ENCODE measurements around the gene ETFB.

DNA sequence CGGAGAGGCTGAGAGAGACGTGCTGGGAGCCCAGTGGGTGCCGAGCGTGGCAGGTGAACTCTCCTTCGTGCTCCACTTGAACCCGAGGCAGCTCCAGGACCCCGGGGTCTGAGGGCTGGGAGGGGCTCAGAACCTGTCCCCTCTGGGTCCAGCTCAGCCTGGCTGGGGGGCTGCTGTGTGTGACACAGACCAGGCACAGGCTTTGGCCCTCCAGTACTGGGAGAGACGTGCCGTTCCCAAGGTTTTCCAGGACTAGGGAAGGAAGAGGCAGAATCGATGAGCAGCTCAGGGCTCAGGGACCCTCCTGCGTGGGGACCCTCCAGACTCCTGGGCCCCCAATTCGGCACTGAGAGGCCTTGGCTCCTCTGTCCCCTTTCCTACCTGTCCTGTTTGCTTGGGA, 49.0 kb upstream of the ETFB start:
- TF ChIP-seq, protein P1, sequence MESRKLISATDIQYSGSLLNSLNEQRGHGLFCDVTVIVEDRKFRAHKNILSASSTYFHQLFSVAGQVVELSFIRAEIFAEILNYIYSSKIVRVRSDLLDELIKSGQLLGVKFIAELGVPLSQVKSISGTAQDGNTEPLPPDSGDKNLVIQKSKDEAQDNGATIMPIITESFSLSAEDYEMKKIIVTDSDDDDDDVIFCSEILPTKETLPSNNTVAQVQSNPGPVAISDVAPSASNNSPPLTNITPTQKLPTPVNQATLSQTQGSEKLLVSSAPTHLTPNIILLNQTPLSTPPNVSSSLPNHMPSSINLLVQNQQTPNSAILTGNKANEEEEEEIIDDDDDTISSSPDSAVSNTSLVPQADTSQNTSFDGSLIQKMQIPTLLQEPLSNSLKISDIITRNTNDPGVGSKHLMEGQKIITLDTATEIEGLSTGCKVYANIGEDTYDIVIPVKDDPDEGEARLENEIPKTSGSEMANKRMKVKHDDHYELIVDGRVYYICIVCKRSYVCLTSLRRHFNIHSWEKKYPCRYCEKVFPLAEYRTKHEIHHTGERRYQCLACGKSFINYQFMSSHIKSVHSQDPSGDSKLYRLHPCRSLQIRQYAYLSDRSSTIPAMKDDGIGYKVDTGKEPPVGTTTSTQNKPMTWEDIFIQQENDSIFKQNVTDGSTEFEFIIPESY (IDR thresholded peaks at IDR 0.05; ENCODE audit: borderline replicate concordance, low read depth) = no peak
- TF ChIP-seq, protein P2, sequence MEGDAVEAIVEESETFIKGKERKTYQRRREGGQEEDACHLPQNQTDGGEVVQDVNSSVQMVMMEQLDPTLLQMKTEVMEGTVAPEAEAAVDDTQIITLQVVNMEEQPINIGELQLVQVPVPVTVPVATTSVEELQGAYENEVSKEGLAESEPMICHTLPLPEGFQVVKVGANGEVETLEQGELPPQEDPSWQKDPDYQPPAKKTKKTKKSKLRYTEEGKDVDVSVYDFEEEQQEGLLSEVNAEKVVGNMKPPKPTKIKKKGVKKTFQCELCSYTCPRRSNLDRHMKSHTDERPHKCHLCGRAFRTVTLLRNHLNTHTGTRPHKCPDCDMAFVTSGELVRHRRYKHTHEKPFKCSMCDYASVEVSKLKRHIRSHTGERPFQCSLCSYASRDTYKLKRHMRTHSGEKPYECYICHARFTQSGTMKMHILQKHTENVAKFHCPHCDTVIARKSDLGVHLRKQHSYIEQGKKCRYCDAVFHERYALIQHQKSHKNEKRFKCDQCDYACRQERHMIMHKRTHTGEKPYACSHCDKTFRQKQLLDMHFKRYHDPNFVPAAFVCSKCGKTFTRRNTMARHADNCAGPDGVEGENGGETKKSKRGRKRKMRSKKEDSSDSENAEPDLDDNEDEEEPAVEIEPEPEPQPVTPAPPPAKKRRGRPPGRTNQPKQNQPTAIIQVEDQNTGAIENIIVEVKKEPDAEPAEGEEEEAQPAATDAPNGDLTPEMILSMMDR (IDR thresholded peaks at IDR 0.05) = no peak
- TF ChIP-seq NFIC (IDR thresholded peaks at IDR 0.05; ENCODE audit: borderline replicate concordance) = no peak
- TF ChIP-seq RAD21 (IDR thresholded peaks at IDR 0.05; ENCODE audit: low read length) = no peak
- TF ChIP-seq, protein P3, sequence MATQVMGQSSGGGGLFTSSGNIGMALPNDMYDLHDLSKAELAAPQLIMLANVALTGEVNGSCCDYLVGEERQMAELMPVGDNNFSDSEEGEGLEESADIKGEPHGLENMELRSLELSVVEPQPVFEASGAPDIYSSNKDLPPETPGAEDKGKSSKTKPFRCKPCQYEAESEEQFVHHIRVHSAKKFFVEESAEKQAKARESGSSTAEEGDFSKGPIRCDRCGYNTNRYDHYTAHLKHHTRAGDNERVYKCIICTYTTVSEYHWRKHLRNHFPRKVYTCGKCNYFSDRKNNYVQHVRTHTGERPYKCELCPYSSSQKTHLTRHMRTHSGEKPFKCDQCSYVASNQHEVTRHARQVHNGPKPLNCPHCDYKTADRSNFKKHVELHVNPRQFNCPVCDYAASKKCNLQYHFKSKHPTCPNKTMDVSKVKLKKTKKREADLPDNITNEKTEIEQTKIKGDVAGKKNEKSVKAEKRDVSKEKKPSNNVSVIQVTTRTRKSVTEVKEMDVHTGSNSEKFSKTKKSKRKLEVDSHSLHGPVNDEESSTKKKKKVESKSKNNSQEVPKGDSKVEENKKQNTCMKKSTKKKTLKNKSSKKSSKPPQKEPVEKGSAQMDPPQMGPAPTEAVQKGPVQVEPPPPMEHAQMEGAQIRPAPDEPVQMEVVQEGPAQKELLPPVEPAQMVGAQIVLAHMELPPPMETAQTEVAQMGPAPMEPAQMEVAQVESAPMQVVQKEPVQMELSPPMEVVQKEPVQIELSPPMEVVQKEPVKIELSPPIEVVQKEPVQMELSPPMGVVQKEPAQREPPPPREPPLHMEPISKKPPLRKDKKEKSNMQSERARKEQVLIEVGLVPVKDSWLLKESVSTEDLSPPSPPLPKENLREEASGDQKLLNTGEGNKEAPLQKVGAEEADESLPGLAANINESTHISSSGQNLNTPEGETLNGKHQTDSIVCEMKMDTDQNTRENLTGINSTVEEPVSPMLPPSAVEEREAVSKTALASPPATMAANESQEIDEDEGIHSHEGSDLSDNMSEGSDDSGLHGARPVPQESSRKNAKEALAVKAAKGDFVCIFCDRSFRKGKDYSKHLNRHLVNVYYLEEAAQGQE (IDR thresholded peaks at IDR 0.05; ENCODE audit: low read depth, low read length) = no peak
- no peak for TF ChIP-seq POLR2AphosphoS5 (IDR thresholded peaks at IDR 0.05; ENCODE audit: low read depth, low read length)
- TF ChIP-seq, protein P4, sequence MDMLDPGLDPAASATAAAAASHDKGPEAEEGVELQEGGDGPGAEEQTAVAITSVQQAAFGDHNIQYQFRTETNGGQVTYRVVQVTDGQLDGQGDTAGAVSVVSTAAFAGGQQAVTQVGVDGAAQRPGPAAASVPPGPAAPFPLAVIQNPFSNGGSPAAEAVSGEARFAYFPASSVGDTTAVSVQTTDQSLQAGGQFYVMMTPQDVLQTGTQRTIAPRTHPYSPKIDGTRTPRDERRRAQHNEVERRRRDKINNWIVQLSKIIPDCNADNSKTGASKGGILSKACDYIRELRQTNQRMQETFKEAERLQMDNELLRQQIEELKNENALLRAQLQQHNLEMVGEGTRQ (IDR thresholded peaks at IDR 0.05; ENCODE audit: borderline replicate concordance, low read depth, low read length) = no peak
- no peak for TF ChIP-seq GABPA (IDR thresholded peaks at IDR 0.05; ENCODE audit: low read depth)
- TF ChIP-seq RFX5 (IDR thresholded peaks at IDR 0.05; ENCODE audit: low read length) = no peak
- TF ChIP-seq FOXJ3 (CRISPR knock-in tag; IDR thresholded peaks at IDR 0.05) = no peak
- TF ChIP-seq, protein P5, sequence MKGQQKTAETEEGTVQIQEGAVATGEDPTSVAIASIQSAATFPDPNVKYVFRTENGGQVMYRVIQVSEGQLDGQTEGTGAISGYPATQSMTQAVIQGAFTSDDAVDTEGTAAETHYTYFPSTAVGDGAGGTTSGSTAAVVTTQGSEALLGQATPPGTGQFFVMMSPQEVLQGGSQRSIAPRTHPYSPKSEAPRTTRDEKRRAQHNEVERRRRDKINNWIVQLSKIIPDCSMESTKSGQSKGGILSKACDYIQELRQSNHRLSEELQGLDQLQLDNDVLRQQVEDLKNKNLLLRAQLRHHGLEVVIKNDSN (IDR thresholded peaks at IDR 0.05; ENCODE audit: borderline replicate concordance, low read depth) = no peak
- TF ChIP-seq, protein P6, sequence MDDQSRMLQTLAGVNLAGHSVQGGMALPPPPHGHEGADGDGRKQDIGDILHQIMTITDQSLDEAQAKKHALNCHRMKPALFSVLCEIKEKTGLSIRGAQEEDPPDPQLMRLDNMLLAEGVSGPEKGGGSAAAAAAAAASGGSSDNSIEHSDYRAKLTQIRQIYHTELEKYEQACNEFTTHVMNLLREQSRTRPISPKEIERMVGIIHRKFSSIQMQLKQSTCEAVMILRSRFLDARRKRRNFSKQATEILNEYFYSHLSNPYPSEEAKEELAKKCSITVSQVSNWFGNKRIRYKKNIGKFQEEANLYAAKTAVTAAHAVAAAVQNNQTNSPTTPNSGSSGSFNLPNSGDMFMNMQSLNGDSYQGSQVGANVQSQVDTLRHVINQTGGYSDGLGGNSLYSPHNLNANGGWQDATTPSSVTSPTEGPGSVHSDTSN (IDR thresholded peaks at IDR 0.05) = no peak
